CD4-positive, alpha-beta T cell treated with Interleukin-10 for 1 hour (primary cell): ENCODE results near the gene CATSPERZ.

Experiments
- DNase-seq: peaks from one replicate; pipeline ENCODE4 v3.0.0-alpha.2; 2020

Gene CATSPERZ

GRCh38 chr11:64342869-64343745 is 42.9 kb downstream of the CATSPERZ start:
- no peak for DNase-seq

GRCh38 chr11:64343767-64344559 is 43.8 kb downstream of the CATSPERZ start:
- no peak for DNase-seq

GRCh38 chr11:64344787-64345186 is 44.6 kb downstream of the CATSPERZ start:
- DNase-seq = no peak

- DNase-seq = no peak
Observed at GRCh38 chr11:64347193-64347867, 47.2 kb downstream of the CATSPERZ start.

GRCh38 chr11:64348383-64349024 is 48.3 kb downstream of the CATSPERZ start:
- DNase-seq = no peak

- no peak for DNase-seq
Observed at GRCh38 chr11:64349025-64349387, 48.8 kb downstream of the CATSPERZ start.

GRCh38 chr11:64349404-64349803 is 49.2 kb downstream of the CATSPERZ start:
- DNase-seq = no peak

GRCh38 chr11:64351136-64351631 is 51.0 kb downstream of the CATSPERZ start:
- DNase-seq = no peak

- no peak for DNase-seq
Observed at GRCh38 chr11:64352099-64352994, 52.2 kb downstream of the CATSPERZ start.

GRCh38 chr11:64352995-64353714 is 53.0 kb downstream of the CATSPERZ start:
- no peak for DNase-seq

GRCh38 chr11:64353715-64354506 is 53.8 kb downstream of the CATSPERZ start:
- DNase-seq = no peak
